Effector CD4-positive, alpha-beta T cell (primary cell): ENCODE data around the gene ABCB9.
A peak's percentile ranks its signal among the peaks of the same experiment; 100 is the strongest.
"Not testable (repeated sequence)": the region's sequence is repeated elsewhere in the genome, so short reads cannot be mapped to it uniquely, and the experiment has no call there.

ENCODE experiments used
- DNase-seq: peaks from one replicate; pipeline ENCODE4 v3.0.0-alpha.2; 2020

Gene ABCB9

GRCh38 chr12:122934722-122935121 lies 31.5 kb downstream of the ABCB9 start:
- DNase-seq = no peak

- DNase-seq = no peak
Measured at GRCh38 chr12:122932207-122932606, 34.1 kb downstream of the ABCB9 start.

DNA sequence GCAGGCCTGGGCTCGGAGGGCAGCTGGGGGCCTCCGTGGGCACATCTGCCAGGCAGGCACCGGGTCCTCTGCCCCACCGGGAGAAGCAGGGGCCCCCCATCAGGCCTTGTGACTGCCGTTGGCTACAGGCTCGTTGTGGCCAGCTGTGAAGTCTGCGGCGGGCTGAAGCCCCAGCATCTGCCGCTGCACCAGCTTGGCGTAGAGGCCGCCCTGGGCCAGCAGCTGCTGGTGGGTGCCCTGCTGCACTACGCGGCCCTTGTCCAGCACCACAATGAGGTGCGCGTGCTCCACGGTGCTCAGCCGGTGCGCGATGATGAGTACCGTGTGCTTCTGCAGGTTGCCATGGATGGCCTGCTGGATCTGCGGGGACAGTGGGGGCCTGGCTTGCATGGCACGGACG lies 36.5 kb downstream of the ABCB9 start:
- no peak for DNase-seq

DNA sequence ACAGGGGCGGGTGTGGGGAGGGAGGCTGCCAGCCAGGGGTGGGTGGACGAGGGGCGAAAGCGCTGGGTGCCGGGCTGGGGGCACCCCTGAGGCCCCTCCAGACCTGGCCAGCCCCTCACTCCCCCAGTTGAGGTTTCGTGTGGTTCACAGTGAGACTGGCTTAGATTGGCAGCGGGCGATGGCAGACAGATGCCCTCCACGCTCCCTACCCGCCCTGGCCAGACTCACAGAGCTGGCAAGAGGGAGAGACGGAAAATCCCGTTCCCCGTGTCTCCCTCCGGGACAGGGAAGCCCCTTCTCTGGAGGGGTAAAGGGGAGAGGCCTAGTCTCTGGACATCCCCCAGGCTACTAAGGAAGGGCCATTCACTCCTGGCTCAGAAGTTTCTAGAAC lies 37.1 kb downstream of the ABCB9 start:
- DNase-seq = no peak

GRCh38 chr12:122928404-122929147 lies 37.7 kb downstream of the ABCB9 start:
- no peak for DNase-seq

DNA sequence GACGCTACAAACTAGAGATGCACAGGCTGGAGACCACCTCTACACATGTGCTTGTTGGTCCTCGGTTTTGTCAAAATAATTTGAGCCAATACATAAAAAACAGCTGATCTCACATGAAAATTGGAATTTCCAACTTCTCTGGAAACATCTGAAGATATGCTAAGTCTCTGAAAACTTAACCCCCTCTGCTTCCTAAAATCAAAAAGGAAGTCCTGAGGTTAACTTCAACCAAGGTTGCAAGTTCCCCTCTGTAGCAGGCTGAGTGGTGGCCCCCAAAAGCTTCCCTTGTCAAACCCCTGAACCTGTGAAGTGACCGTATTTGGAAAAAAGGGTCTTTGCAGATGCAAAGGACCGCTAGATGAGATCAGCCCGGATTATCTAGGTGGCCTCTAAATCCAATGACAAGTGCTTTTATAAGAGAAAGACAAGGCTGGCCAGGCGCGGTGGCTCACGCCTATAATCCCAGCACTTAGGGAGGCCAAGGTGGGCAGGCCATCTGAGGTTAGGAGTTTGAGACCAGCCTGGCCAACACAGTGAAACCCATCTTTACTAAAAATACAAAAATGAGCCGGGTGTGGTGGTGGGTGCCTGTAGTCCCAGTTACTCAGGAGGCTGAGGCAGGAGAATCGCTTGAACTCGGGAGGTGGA lies 38.4 kb downstream of the ABCB9 start:
- DNase-seq = no peak

DNA sequence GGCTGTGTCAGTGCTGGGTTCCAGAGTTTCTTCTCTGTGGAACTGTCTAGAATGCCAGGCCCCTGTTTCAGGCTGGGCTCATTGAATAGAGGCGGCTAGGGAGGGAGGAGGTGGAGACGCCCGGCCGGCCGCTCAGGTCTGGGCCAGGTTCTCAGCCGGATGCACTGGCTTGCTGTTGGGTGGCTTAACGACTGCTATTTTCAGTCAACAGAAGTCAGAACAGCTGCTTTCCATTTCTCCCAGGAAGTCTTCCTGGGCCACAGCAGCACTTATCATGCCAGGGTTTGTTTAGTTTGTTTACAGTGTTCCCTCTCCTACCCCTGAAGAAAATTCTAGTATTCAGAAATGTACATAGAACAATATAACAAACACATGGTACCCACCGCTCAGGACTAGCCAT lies 44.3 kb downstream of the ABCB9 start:
- DNase-seq = no peak

DNA sequence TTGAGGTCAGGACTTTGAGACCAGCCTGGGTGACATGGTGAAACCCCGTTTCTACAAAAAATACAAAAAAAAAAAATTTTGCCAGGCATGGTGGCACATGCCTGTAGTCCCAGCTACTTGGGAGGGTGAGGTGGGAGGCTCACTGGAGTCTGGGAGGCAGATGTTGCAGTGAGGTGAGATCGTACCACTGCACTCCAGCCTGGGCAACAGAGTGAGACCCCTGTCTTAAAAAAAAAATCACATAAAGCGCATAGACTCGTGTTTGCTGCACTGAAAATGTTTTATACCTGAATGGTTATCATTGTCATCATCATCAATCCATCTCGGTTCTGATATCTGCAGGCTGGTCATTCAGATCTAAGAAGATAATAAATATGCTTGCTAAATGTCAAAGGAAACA lies 45.6 kb downstream of the ABCB9 start:
- no peak for DNase-seq

- no peak for DNase-seq
Measured at GRCh38 chr12:122918827-122919226, 47.4 kb downstream of the ABCB9 start.

DNA sequence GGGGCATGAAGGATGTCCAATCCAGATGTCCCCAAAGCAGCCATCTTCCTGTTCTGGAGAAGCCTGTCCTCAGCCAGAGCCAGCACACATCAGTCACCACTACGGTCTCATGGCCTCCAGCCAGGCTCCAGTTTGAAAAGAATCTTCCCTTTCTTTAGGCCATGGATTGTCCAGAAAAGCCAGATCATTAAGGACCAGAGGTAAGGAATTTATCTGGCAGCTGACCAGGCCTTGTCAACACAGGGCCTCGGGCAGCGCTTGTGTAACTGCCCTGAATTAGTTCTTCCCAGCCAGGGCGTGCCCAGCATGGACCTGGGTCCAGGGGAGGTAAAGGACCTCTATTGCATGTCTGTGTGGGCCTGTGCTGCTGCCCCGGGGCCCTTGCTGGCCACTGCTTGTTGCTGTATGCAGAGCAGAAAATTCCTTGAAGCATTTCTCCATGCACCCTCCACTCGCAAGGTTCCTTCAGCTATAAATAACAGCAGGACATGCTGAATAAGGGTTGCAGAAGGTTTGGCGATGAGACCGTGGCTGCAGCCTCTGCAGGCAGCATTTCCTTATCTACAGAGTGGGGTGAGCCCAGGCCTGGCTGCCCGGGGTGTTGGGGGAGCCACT lies 48.6 kb downstream of the ABCB9 start:
- DNase-seq = no peak

DNA sequence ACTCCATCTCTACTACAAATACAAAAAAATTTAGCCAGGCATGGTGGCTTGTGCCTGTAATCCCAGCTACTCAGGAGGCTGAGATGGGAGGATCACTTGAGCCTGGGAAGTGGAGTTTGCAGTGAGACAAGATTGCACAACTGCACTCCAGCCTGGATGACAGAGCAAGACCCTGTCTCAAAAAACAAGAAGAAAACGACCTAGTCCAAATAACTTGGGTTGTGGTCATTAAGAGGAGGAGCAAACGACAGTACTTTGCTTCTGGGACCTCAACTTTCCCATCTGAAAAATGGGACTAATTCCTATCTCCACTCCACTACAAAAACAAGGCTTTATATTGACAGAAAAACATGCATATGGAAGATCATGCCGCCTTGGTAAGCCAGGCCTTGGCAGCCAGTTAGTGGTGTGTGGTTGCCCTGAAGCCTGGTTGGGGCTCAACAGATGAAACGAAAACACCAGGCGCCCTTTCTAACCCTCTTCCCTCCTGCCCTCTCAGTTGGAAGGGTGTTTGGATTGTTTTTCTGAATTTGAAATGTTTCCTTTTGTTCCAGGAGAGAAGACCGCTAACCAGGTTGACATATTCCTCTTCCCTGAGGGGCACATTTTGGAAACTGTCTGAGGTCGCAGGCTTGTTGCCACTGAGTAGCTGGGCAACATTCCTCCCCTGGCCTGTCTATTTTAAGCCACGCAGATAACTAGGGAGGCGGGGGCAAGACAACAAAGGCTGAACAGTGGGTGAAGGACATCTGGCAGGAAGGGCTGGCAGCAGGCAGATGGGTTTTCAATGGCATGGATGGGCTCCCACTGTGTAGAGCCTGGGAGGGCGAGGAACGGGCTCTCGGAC lies 56.6 kb downstream of the ABCB9 start:
- DNase-seq = no peak

DNA sequence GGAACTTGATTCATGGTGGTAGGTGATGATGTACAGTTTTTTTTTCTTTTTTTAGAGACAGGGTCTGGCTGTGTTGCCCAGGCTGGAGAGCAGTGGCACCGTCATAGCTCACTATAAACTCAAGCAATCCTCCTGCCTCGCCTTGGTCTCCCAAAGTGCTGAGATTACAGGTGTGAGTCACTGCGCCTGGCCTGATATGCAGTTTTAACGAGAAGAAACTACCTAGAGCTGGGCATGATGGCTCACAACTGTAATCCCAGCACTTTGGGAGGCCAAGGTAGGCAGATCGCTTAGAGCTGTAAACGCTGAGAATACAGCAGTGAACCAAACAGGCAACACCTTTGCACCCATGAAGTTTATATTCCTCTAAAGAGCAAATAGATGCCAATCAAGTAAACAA lies 57.3 kb downstream of the ABCB9 start:
- DNase-seq = no peak

- not testable (repeated sequence) for DNase-seq
Measured at GRCh38 chr12:122905258-122905657, 61.0 kb downstream of the ABCB9 start.

DNA sequence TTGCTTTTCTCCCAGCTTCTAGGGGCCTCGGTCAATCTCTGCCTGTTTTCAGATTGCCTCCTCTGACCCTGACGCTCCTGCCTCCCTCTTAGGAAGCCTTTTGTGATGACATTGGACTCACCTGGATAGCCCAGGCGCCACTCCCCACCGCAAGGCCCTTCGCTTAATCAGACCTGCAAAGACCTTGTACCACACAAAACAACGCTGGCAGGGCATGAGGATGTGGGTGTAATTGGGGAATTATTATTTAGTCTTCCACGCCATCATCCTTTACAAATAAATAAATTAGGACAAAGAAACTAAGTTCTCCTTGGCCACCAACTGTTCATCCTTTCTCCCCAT lies 62.6 kb downstream of the ABCB9 start:
- no peak for DNase-seq

GRCh38 chr12:122902854-122903692 lies 63.2 kb downstream of the ABCB9 start:
- no peak for DNase-seq

GRCh38 chr12:122899887-122900286 lies 66.4 kb downstream of the ABCB9 start:
- DNase-seq = no peak

- DNase-seq = no peak
Measured at GRCh38 chr12:122896662-122897061, 69.6 kb downstream of the ABCB9 start.

DNA sequence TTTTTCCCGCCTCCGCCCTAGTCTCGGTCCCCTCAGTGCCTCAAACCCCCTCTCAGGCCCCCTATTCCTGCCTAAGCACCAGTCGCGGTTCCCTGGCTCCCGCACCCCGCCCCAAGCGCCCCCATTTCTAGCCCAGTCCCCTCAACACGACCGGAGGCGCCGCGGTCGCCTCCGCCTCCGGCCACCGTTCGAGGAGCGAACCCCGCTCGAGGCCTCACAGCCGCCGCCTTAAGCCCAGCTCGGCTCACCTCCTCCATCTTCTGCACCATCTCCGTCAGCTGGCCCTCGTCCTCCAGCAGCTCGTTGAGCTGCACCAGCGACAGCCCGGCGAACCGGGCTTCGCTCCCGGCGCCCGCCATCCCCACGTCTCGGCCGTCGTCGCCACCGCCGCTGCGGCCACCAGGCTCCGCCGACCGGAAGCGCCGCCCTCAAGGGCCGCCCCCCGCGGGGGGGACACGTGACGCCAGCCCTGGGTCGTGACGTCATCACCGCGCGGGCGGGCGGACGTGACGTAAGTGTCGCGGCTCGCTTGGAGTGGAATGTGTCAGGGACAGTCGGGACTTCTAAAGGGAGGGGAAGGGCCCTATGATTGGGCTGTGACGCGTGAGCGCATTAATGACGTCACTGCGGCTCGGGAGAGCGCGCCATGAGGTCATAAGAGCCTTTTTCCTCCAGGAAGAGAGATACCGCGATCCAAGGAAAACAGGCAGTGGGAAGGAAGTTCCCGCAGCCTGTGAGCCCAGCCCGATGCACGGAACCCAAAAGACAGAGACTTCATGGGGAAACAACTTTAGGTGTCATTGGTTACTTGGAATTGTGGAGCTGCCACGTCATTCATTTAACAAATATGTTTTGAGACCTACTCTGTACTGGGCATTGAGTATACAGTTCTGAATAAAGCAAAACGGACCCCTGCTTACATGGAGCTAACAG lies 70.3 kb downstream of the ABCB9 start, which contains the start of gene VPS37B:
Gene VPS37B (minus strand): TSS at position 421 of the 933 bp plus-strand sequence. CDS start 62 bp downstream, at position 359.
- peak; percentile 83 for DNase-seq

GRCh38 chr12:122895320-122895703 lies 71.0 kb downstream of the ABCB9 start:
- DNase-seq = no peak

- DNase-seq = no peak
Measured at GRCh38 chr12:122894193-122895121, 71.8 kb downstream of the ABCB9 start.
